AG09309 (cell line): ENCODE results near the gene FLOT1.
A peak's percentile ranks its signal among the peaks of the same experiment; 100 is the strongest.

Experiments used
- DNase-seq: peaks from one replicate; pipeline ENCODE4 v3.0.0-alpha.2; 2010; ENCODE audit warnings: low read depth
- H3K4me3 ChIP-seq: 2 replicates; pipeline ENCODE4 v1.5.1; 2011; ENCODE audit warnings: mild to moderate bottlenecking, low read depth, low read length, moderate library complexity; ENCODE audit not compliant: control insufficient read depth
- TF ChIP-seq, protein P1 (sequence below): IDR thresholded peaks from 2 replicates; pipeline ENCODE4 v1.5.1; 2011; ENCODE audit warnings: mild to moderate bottlenecking, low read depth, low read length, inconsistent platforms; ENCODE audit not compliant: insufficient read depth, control insufficient read depth; ENCODE audit errors: missing control alignments

FLOT1 gene

DNA sequence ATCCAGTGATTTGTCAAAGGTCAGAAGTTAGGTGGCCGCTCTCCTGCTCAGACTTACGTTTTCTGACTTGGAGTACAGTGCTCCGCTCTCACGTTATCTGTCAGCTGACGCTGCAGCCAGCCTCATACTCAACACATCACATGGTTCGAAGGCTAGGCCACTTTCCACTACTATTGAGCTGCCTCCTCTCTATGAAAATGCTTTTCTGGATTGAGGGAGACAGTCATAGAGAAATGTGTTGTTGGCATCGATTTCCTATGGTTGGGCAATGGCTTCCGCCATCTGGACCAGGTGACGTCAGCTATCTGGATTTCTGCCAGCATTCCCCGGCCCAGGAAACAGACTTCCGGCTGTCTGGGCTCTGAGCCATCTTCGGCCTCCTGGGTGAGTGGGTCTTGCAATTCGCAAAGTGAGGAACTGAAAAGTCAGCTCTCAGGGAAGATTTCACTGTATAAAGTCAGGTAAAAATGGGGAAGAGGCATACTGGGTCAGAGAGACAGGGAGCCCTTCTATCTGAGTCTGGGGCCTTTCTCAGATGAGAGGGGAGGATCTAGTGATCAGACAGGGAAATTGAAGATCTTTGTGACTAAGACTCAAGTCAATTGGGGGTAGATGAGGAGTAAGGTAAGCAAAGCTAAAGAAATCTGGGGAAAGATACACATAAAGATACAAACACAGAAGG is 39.4 kb upstream of the FLOT1 start:
- TF ChIP-seq, protein P1, sequence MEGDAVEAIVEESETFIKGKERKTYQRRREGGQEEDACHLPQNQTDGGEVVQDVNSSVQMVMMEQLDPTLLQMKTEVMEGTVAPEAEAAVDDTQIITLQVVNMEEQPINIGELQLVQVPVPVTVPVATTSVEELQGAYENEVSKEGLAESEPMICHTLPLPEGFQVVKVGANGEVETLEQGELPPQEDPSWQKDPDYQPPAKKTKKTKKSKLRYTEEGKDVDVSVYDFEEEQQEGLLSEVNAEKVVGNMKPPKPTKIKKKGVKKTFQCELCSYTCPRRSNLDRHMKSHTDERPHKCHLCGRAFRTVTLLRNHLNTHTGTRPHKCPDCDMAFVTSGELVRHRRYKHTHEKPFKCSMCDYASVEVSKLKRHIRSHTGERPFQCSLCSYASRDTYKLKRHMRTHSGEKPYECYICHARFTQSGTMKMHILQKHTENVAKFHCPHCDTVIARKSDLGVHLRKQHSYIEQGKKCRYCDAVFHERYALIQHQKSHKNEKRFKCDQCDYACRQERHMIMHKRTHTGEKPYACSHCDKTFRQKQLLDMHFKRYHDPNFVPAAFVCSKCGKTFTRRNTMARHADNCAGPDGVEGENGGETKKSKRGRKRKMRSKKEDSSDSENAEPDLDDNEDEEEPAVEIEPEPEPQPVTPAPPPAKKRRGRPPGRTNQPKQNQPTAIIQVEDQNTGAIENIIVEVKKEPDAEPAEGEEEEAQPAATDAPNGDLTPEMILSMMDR, result no peak
- peak; percentile 98 for DNase-seq
- H3K4me3 ChIP-seq, result no peak overlapping the region

- TF ChIP-seq, protein P1, result no peak
- H3K4me3 ChIP-seq, result peak overlapping the region; percentile 21
- no peak for DNase-seq
These were observed 38.9 kb upstream of the FLOT1 start for GRCh38 chr6:30781395-30781742.

DNA sequence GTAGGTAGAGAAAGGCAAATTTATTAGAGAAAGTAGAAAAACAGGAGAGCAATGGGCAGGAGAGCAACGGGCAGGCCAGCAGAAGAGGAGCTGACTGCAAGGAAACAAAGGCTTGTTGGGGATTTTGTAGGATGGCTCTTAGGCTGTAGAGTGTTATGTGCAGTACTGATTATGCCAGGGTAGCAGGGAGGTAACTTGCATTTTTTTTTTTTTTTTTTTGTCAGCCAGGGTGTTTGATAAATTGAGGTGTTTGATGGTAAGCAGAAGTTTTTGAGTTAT is 38.1 kb upstream of the FLOT1 start:
- no peak for DNase-seq
- H3K4me3 ChIP-seq, result no peak overlapping the region
- TF ChIP-seq, protein P1, result no peak

DNA sequence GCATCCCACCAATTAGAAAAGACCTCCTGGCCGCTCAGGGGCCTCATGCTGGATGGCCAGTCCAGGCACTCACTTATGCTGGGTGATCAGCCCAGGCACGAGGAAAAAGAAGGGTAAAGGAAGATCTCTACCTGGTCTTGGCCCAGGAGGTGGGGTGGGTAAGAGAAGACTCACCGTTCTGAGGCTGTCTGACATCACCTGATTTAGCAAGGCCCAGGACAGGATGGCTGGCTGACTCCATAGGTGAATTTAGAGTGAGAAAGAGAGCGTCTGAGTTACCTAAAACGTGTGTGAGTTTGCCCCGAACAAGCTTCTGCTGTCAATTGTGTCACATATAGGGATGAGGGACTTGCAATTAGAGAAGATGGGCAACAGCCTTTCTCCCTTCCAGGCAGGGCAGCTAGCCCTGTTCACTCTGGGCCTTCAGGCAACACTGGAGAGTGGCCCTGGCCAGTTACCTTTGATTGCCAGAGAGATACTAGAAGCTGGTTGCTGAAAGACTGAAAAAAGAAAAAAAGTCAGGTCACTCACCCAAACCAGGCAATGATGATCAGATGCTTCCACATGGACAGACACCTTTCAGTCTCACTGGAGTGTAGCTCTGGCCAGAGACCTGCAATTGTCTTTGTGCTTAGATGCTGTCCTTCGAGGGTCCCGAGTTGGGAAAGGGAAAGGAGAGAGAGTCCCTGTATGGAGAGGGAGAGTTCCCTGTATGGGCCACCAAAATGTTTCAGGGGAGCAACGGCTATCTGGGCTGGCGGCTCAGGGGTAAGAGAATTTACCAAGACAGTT is 37.6 kb upstream of the FLOT1 start:
- TF ChIP-seq, protein P1, result no peak
- no peak for DNase-seq
- H3K4me3 ChIP-seq, result no peak overlapping the region

DNA sequence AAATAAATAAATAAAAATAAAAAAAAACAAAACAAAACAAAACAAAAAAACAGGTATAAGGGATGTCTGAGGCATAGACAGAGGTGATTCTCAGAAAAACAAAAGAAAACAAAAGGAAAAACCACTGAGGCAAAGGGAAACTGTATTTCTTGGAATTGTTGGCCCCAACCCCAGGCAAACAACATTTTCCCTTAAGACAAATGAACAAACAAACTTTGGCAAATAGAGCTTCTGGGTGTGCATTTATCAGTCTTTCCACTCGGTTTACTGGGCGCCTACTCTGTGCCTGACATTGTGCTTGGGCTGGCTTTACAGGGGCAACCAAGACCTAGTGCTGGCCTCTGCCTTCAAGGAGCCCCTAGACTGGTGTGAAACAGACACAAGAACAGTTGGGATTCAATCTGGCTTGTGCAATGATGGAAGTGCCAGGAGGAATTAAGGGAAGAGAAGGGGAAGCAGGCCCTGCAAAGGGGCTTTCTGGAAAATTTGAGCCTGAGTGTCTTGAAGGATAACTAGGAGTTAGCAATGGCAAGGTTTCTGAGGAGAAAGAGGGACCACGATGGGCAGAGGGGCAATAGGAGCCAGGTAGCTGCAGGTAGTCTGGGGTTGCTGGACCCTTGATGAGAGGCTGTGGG is 35.6 kb upstream of the FLOT1 start:
- H3K4me3 ChIP-seq, result no peak overlapping the region
- DNase-seq, result no peak
- TF ChIP-seq, protein P1, result no peak

- no peak for DNase-seq
- TF ChIP-seq, protein P1, result no peak
- no peak overlapping the region for H3K4me3 ChIP-seq
These were observed 34.6 kb upstream of the FLOT1 start for GRCh38 chr6:30777155-30777485.
